IPS-11a (cell line): ENCODE data around the gene EDN2.

ENCODE experiments used
- H3K4me3 ChIP-seq: one replicate; pipeline ENCODE4 v1.5.1; 2013; ENCODE audit warnings: low read depth, low read length, control low read depth

Gene EDN2

GRCh38 chr1:41485605-41486004 is 1.1 kb upstream of the EDN2 start:
- H3K4me3 ChIP-seq: no peak overlapping the region

- no peak overlapping the region for H3K4me3 ChIP-seq
Measured at GRCh38 chr1:41483960-41484401, 502 bp downstream of the EDN2 start.

- H3K4me3 ChIP-seq: no peak overlapping the region
Measured at GRCh38 chr1:41483001-41483850, 1.3 kb downstream of the EDN2 start.

GRCh38 chr1:41482001-41482765 is 2.3 kb downstream of the EDN2 start:
- no peak overlapping the region for H3K4me3 ChIP-seq

GRCh38 chr1:41481109-41481775 is 3.2 kb downstream of the EDN2 start:
- H3K4me3 ChIP-seq: no peak overlapping the region

GRCh38 chr1:41480204-41481108 is 4.0 kb downstream of the EDN2 start:
- no peak overlapping the region for H3K4me3 ChIP-seq

- H3K4me3 ChIP-seq: no peak overlapping the region
Measured at GRCh38 chr1:41479808-41480160, 4.7 kb downstream of the EDN2 start.

- H3K4me3 ChIP-seq: no peak overlapping the region
Measured at GRCh38 chr1:41479000-41479807, 5.3 kb downstream of the EDN2 start.

GRCh38 chr1:41478118-41478748 is 6.2 kb downstream of the EDN2 start:
- no peak overlapping the region for H3K4me3 ChIP-seq

GRCh38 chr1:41476807-41477361 is 7.6 kb downstream of the EDN2 start:
- H3K4me3 ChIP-seq: no peak overlapping the region

GRCh38 chr1:41475859-41476567 is 8.5 kb downstream of the EDN2 start:
- no peak overlapping the region for H3K4me3 ChIP-seq

GRCh38 chr1:41475346-41475745 is 9.1 kb downstream of the EDN2 start:
- no peak overlapping the region for H3K4me3 ChIP-seq

GRCh38 chr1:41474490-41475271 is 9.8 kb downstream of the EDN2 start:
- no peak overlapping the region for H3K4me3 ChIP-seq

GRCh38 chr1:41473738-41474362 is 10.6 kb downstream of the EDN2 start:
- no peak overlapping the region for H3K4me3 ChIP-seq

- no peak overlapping the region for H3K4me3 ChIP-seq
Measured at GRCh38 chr1:41471658-41472057, 12.8 kb downstream of the EDN2 start.

- H3K4me3 ChIP-seq: no peak overlapping the region
Measured at GRCh38 chr1:41469706-41470105, 14.8 kb downstream of the EDN2 start.

GRCh38 chr1:41468122-41468762 is 16.2 kb downstream of the EDN2 start:
- H3K4me3 ChIP-seq: no peak overlapping the region
